HL-60/S4 treated with retinoic acid at 250 ng/mL for 4 days and 3 days (cell line): ENCODE results near the gene CUEDC2.
"Not testable (repeated sequence)": the region's sequence is repeated elsewhere in the genome, so short reads cannot be mapped to it uniquely, and the experiment has no call there.

ENCODE experiments used
- in situ Hi-C: fragments of 300-500 bp; cut with MboI; formaldehyde crosslinking; loops from 2 replicates; pipeline ENCODE4 v1.7.0; 2022; ENCODE audit warnings: low sequenced_read_pairs

Gene CUEDC2

DNA sequence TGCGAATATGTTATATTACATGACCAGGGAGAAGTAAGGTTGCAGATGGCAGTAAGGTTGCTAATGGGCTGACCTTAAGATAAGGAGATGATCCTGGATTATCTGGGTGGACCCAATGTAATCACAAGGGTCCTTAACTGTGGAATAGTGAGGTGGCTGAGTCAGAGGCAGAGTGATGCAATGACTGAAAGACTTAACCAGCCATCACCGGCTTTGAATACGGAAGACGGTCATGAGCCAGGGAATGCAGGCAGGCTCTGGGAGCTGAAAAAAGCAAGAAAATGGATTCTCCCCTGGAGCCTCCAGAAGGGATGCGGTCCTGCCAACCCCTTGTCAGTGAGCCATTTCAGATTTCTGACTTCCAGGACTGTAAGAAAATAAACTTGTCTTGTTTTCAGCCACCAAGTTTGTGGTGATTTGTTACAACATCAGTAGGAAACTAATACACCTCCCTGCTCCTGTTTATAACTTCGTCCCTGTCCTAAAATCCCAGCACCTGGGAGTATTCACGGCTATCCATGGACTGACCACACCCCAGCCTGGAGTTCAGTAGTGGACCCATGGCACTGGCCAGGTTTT is 23.6 kb upstream of the CUEDC2 start:
- in situ Hi-C loops = no loop called here

GRCh38 chr10:102454662-102455487 is 22.5 kb upstream of the CUEDC2 start:
- in situ Hi-C loops = not testable (repeated sequence)

DNA sequence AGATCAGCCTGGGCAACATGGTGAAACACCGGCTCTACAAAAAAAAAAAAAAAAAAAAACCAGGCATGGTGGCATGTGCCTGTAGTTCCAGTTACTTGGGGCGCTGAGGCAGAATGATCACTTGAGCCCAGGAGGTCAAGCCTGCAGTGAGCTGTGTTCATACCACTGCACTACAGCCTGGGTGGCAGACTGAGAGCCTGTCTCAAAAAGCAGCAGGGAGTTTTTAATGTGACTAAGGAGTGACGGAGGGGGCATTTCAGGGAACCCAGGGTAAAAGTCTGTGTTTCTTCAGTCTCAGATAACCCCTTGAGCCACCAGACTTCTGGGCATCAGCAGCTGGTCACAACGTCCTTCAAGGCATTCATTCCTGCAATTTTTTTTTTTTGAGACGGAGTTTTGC is 21.1 kb upstream of the CUEDC2 start:
- in situ Hi-C loops = no loop called here

DNA sequence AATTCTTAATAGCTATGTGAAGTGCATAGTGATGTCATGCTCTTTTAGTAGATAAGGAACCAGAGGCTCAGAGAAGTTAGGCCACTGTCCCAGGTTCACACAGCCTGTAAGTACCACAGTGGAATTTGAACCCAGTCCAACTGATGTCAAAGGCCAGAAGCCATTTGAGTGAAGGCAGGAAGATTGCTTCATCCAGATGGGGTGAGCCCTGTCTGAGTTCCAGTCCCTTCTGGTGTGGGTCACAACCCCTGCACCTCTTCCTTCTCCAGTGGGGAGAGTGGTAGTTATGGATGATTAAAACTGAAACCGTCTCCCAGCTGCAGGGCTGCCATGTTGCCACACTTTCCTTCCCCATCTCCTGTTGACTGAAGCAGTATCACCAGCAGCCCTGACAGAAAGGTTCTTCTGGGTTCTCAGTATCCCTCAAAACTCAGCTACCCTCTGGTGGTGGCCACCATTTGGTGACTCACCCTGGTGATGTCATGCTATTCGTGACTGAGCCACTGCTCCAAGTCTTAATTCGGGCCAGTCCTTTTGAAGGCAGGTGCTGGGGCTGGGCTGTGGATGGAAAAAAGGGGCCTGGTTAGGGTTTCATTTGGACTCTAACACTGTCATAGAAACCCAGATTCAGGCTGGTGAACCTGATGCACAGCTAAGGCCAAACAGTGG is 20.4 kb upstream of the CUEDC2 start:
- in situ Hi-C loops = no loop called here

DNA sequence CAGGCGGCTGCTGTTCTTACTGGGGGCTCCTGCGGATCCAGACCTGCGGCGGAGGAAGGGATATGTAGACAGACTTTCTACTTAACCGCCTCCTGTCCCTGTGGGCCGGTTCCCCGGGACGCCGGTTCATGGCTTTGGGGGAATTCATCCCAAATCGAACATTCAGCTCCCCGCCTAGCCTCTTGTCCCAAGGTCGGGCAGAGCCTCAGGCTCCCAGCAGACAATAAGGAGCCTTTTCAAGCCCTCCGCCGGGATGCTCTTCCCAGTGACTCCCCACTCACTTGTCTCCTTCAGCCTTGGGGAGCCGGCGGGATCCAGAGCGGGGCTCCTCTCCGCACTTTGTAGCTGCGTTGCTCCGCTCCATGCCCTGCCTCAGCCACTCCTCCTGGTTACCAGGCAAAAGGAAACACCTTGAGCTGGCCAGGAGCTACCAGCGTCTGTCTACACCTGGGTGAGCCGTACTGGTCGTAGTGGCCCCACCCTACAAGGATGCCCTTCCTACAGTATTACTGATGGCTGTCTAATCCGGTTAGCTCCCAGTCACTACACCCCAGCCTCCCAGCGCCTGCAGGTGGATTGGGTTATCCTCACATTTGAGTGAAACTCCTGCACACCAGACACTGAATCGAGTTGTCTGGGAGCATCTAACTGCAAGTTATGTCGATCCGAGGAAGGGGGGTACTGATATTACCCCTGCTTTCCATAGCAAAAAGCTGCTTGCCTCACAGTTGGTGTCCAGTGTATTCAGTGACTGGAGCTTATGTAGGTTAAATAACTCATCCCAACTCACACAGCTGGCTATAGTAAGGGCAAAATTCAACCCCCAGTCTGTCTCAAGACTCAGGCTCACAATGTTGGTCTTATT is 19.0 kb upstream of the CUEDC2 start, which contains the start of gene C10orf95:
TSS of gene C10orf95 (minus strand) at position 439 of the 865 bp plus-strand sequence. CDS start 450 bp downstream, outside the sequence.
- in situ Hi-C loops = no loop called here

GRCh38 chr10:102450374-102451104 is 18.2 kb upstream of the CUEDC2 start:
- in situ Hi-C loops = no loop called here

DNA sequence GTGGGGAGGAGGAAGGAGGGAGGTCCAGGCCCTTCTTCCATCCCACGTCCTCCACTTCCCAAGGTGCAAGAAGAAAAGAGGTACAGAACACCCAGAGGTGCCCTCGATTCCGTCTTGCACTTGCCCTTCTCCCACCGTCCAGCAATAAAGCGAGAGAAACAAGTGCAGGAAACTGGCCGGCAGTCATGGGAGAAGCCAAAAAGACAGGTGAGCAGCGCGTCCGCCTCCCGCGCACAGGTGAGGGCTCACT is 17.7 kb upstream of the CUEDC2 start:
- in situ Hi-C loops = no loop called here

DNA sequence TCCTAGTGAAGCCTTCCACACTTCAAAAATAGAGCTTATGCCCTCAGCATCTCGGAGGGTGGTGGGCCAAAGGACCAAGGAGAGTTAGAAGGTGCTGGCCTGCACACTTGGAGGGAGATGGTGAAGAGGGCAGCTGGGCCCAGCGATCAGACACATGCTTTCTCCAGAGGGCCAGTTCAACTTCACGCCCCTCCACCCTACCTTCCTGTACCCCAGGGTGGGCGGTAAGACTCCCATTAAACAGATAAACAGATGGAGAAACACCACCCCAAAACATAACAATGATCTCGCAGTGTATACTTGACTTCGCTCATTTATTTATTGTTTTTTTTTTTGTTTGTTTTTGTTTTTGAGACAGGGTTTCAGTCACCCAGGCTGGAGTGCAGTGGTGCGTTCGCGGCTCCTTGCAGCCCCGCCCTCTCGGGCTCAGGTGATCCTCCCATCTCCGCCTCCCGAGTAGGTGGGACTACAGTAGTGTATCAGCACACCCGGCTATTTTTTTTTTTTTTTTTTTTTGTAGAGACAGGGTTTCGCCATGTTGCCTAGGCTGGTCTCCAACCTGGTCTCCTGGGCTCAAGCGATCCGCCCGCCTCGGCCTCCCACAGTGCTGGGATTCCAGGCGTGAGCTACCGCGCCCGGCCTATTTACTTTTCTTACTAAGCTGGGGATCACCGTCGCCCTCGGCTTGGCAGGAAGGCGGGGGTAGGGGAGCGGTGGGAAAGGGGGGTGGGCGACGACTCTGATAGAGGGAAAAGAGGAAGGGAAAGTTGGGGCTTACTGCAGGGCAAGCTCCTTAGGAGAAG is 17.1 kb upstream of the CUEDC2 start:
- in situ Hi-C loops = no loop called here

DNA sequence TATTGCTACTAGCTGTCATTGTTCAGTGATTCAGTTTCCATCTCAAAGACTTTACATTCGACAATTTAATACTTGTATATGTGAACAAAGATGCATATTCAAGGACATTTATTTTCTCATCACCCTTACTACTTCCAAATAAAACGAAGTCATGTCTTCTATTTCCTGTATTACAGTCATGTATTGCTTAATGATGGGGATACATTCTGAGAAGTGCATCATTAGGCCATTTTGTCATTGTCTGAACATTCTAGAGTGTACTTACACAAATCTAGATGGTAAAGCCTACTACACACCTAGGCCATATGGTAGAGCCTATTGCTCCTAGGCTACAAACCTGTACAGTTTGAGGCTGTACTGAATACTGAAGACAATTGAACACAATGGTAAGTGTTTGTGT is 12.5 kb upstream of the CUEDC2 start:
- in situ Hi-C loops = no loop called here

DNA sequence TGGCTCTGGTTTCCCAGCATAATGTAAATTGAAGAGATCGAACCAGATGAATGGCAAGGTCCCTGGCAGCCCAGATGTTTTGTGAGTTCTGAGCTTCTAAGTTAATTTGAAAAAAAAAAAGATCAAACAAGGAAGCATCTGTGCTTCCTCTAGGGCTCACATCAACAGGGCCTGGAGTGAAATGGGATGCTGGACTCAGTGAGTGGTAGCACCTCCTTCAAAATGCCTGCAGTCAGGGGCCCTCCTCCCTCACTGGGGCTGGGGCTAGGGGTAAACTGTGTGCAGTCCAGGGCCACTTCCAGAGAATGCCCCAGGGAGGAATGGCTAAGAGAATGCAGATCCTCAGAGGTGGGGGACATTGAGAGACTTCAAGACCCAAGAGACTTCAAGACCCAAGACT is 6.0 kb upstream of the CUEDC2 start:
- in situ Hi-C loops = no loop called here

DNA sequence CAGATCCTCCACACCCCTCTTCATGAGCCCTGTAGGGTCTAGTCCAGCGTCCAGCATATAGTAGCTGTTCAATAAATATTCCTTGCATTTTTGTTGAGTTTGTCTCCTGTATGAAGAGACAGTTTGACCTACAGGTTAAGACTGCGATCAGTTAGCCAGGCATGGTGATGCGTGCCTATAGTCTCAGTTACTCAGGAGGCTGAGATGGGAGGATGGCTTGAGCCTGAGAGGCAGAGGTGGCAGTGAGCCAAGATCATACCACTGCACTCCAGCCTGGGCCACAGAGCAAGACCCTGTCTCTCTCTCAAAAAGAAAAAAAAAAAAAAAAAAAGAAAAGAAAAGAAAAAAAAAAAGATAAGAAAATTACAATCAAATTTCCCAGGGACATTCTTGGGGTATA is 5.1 kb upstream of the CUEDC2 start:
- in situ Hi-C loops = no loop called here

GRCh38 chr10:102436312-102436711 is 3.9 kb upstream of the CUEDC2 start:
- in situ Hi-C loops = no loop called here

DNA sequence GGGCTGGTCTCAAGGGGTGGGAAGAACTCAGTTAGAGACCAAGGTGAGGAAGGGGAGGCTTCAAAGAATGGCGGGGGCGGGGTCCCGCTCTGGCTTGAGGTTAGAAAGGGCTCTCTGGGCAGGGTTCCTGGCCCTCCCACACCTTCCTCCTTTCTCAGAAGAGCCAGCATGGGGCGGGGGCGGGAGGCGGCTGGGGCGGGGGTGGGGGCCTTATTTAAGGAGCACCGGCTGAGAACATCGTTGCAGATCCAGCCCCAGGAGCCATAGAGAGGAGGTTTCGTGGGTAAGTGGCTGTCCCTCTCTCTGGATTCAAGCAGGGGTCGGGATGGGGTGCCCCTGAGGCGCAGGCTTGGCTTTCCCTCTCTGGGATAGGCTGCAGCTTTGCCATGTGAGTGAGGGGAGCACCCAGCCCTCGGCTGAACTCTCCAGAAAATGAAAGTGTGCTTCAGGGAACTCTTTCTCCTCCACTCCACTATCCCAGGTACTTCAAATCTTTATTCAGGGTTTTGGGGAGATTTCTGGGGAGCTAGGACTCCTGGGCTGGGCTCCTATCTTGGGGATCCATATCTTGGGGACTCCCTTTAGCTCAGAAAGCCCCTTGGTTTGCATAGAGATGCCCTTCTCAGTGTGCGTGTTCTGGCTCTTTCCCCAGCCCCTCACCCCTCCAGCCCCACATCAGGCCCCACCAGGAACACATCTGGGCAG is 3.3 kb upstream of the CUEDC2 start:
- in situ Hi-C loops = no loop called here

- in situ Hi-C loops = no loop called here
Observed at GRCh38 chr10:102435133-102435497, 2.7 kb upstream of the CUEDC2 start.

GRCh38 chr10:102434394-102435132 is 2.2 kb upstream of the CUEDC2 start:
- in situ Hi-C loops = no loop called here

DNA sequence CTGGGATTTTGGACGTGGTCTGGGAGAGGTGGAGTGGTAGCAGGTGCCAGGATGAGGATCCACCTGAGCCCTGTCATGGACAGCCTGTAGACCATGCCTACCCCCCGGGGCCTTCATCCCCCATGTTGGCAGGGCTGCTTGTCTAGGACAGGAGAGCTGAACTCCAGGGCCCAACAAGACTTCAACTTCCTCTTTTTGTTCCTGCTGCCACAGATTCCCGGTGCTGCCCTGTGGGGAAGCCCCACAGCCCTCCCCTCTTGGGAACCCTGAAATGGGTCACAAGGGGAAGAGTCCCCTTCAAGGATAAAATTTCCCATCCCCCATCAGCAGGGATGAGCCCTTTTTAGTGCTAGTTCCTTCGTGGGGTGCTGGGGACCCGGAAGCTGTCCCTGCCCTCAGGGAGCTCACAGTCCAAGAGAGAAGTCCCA is 1.3 kb upstream of the CUEDC2 start:
- in situ Hi-C loops = no loop called here

DNA sequence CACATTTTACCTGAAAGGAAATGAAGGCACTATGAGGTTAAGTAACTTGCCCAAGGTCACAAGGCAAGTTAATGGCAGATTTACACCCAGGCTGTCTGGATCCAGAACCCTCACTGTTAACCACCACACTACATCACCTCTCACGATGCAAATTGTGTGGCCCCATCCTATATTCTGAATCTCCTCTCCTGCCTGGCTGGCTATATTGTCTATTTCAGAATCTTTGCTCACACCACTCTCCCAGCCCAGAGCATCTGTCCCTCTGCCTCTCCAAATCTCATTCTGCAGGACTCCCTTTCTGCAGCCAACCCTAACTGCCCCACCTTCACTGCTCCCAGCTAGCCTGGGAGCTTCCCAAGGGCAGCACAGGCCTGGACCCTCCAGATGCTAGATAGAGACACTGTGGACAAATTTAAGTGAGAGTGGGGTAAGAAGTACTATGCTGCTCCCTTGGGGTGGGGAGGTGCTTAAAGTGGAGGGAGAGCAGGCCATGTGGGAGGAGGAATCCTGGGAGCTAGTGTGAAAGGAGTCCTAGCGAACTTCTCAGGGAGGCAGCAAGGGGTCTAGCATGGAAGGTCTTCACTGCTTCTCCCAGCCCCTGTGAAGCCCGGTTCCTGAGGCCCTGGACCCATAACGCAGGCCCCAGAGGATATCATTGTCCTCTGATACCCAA is 786 bp downstream of the CUEDC2 start:
- in situ Hi-C loops = no loop called here

DNA sequence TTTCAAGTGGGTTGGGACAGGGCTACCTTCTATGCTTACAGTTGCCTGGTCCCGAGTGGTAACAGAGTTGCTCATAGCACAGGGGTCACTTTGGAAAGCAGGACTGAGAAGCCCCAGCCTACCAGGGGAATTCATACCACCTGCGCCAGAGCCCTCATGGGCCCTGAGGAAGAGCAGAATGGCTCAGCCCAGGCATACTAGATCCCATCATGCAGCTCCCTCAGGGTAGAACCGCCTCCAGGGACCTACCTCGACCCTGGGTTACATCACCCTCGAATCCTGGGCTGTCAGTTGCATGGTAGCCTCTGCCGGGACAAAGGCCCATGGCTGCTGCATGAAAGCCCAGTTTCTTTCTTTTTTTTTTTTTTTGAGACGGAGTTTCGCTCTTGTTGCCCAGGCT is 2.9 kb downstream of the CUEDC2 start:
- in situ Hi-C loops = no loop called here
